ENCODE measurements around the gene CRB2.

CRB2 gene

DNA sequence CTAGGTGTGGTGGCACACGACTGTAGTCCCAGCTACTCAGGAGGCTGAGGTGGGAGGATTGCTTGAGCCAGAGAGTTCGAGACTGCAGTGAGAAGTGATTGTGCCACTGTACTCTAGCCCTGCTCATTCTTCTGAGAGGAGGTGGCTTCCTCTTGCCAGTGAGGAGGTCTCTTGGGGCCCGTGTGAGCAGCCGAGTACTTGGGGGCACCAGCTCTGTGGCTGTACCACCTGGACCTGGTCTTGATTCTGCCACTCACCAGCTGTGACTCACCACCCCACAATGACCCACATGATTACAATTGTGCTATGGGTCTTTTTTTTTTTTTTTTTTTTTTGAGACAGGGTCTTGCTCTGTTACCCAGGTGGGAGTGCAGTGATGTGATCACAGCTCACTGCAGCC lies 18.0 kb upstream of the CRB2 start:
- TF ChIP-seq, protein P1, sequence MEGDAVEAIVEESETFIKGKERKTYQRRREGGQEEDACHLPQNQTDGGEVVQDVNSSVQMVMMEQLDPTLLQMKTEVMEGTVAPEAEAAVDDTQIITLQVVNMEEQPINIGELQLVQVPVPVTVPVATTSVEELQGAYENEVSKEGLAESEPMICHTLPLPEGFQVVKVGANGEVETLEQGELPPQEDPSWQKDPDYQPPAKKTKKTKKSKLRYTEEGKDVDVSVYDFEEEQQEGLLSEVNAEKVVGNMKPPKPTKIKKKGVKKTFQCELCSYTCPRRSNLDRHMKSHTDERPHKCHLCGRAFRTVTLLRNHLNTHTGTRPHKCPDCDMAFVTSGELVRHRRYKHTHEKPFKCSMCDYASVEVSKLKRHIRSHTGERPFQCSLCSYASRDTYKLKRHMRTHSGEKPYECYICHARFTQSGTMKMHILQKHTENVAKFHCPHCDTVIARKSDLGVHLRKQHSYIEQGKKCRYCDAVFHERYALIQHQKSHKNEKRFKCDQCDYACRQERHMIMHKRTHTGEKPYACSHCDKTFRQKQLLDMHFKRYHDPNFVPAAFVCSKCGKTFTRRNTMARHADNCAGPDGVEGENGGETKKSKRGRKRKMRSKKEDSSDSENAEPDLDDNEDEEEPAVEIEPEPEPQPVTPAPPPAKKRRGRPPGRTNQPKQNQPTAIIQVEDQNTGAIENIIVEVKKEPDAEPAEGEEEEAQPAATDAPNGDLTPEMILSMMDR (IDR thresholded peaks at IDR 0.05; ENCODE audit: insufficient read depth, low read length): no peak
- no peak for TF ChIP-seq POLR2AphosphoS5 (IDR thresholded peaks at IDR 0.05; ENCODE audit: low read depth)
- TF ChIP-seq, protein P2, sequence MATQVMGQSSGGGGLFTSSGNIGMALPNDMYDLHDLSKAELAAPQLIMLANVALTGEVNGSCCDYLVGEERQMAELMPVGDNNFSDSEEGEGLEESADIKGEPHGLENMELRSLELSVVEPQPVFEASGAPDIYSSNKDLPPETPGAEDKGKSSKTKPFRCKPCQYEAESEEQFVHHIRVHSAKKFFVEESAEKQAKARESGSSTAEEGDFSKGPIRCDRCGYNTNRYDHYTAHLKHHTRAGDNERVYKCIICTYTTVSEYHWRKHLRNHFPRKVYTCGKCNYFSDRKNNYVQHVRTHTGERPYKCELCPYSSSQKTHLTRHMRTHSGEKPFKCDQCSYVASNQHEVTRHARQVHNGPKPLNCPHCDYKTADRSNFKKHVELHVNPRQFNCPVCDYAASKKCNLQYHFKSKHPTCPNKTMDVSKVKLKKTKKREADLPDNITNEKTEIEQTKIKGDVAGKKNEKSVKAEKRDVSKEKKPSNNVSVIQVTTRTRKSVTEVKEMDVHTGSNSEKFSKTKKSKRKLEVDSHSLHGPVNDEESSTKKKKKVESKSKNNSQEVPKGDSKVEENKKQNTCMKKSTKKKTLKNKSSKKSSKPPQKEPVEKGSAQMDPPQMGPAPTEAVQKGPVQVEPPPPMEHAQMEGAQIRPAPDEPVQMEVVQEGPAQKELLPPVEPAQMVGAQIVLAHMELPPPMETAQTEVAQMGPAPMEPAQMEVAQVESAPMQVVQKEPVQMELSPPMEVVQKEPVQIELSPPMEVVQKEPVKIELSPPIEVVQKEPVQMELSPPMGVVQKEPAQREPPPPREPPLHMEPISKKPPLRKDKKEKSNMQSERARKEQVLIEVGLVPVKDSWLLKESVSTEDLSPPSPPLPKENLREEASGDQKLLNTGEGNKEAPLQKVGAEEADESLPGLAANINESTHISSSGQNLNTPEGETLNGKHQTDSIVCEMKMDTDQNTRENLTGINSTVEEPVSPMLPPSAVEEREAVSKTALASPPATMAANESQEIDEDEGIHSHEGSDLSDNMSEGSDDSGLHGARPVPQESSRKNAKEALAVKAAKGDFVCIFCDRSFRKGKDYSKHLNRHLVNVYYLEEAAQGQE (IDR thresholded peaks at IDR 0.05; ENCODE audit: insufficient replicate concordance, low read depth): no peak
- no peak for TF ChIP-seq GABPA (IDR thresholded peaks at IDR 0.05; ENCODE audit: low read depth)
- TF ChIP-seq SPI1 (IDR thresholded peaks at IDR 0.05; ENCODE audit: borderline replicate concordance, low read depth): no peak
- H3K4me3 ChIP-seq (replicated peaks; ENCODE audit: insufficient read depth, low read length): no peak overlapping the region

DNA sequence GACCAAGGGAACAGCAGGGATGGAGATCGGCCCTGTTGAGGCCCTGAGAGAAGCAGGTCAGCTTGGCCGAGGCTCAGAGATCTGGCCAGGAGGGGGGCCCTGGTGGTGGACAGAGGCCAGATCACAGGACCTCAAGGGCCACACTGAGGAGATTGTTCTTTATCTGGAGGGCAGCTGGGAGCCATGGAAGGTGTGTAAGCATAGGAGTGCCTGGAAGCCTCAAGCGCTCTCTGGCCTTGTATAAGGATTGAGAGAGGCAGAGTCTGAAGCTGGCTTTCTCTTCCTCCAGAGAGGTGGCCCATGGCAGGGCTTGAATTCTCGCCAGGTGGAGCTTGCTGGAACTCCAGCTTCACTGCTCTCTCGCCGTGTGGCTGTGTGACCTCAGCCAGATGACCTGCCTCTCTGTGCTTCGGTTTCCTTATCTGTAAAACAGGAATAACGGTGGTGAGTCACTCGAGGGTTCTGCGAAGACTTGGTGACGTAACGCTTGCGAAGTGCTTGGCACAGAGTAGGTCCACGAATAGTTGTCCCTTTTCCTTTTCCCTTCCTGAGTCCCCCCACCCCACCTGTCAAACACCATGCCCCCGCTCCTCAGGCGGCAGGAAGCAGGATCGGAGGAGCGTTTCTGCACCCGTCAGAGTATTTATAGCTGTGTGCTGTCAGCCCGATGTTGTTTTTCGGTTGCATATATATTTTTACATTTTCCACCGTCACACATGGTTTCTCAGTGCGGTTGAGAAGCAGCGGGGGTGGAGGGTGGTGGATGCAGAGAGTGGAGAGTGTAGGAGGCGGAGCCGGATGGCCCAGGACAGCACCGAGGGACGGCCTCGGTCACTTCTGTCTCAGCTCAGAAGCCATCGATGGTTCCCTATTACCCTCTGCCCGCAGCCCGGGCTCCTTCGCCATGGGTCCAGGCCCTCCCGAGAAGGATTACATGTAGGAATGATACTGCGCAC lies 17.0 kb upstream of the CRB2 start:
- TF ChIP-seq, protein P1 (IDR thresholded peaks at IDR 0.05; ENCODE audit: insufficient read depth, low read length): no peak
- TF ChIP-seq, protein P2 (IDR thresholded peaks at IDR 0.05; ENCODE audit: insufficient replicate concordance, low read depth): no peak
- TF ChIP-seq POLR2AphosphoS5 (IDR thresholded peaks at IDR 0.05; ENCODE audit: low read depth): no peak
- no peak for TF ChIP-seq SPI1 (IDR thresholded peaks at IDR 0.05; ENCODE audit: borderline replicate concordance, low read depth)
- TF ChIP-seq GABPA (IDR thresholded peaks at IDR 0.05; ENCODE audit: low read depth): no peak
- H3K27ac ChIP-seq (replicated peaks): 0 out of 2 replicates have a peak overlapping the region, but pooled peaks have one; percentile 27
- peak; percentile 37 to 59 for DNase-seq (ENCODE audit: low read depth in 1 of 2, low spot score in 1 of 2)
- H3K4me3 ChIP-seq (replicated peaks; ENCODE audit: insufficient read depth, low read length): peak overlapping the region; percentile 23
- H3K27me3 ChIP-seq (ENCODE audit: insufficient read depth, poor library complexity, severe bottlenecking): no peaks in the 10 kb centered on the region

More for the DNA sequence above, 18.0 kb upstream of the CRB2 start:
- DNase-seq (ENCODE audit: low read depth in 1 of 2, low spot score in 1 of 2): no peak
- Histone ChIP-seq H3K27me3 (ENCODE audit: insufficient read depth, poor library complexity, severe bottlenecking) (no peaks in the 10 kb centered on the region), H3K27ac (replicated peaks) (no peak overlapping the region)

DNA sequence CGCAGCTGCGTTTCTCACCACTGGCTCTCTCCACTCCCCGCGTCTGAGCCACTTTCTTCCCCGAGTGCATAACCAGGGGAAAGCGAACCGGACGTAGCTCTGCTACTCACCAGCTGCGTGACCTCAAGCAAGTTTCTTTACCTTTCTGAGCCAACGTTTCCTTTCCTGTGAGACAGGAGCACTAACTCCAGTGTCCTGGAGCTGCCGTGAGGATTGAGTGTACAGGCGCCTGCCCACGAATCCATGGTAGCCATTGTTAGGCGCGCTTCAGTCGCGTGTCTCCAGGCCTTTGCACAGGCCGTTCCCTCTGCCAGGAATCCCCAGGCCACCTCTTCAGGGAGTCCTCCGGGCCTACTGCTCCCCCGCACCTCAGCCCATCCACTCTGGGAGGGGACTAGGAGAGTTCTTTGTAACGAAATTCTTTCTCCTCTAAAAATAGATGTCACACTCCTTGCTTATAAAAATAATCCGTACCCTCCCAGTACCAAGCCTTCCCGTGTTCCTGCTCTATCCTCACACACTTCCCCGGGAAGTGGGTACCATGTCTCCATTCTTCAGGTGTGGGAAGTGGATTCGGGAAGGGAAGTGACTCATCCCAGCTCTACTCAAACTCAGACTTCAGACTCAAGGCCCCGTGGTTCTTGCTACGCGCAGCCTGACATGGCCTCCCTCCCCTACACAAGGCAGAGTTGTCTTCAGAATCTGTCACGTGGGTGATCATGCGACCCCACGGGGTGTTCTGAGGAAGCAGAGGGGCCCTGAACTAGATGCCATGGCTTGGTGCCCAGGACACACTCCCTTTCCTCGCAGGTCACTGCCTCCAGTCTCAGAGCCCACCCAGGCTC lies 16.1 kb upstream of the CRB2 start:
- H3K27me3 ChIP-seq (ENCODE audit: insufficient read depth, poor library complexity, severe bottlenecking): no peaks in the 10 kb centered on the region
- TF ChIP-seq POLR2AphosphoS5 (IDR thresholded peaks at IDR 0.05; ENCODE audit: low read depth) (no peak), SPI1 (IDR thresholded peaks at IDR 0.05; ENCODE audit: borderline replicate concordance, low read depth) (no peak), GABPA (IDR thresholded peaks at IDR 0.05; ENCODE audit: low read depth) (no peak)
- TF ChIP-seq, protein P2 (IDR thresholded peaks at IDR 0.05; ENCODE audit: insufficient replicate concordance, low read depth): no peak
- TF ChIP-seq, protein P1 (IDR thresholded peaks at IDR 0.05; ENCODE audit: insufficient read depth, low read length): no peak
- no peak for DNase-seq (ENCODE audit: low read depth in 1 of 2, low spot score in 1 of 2)
- H3K4me3 ChIP-seq (replicated peaks; ENCODE audit: insufficient read depth, low read length): peak overlapping the region; percentile 23
- 0 out of 2 replicates have a peak overlapping the region, but pooled peaks have one; percentile 27 for H3K27ac ChIP-seq (replicated peaks)
